ENCODE measurements around the gene C22orf39.
"Not testable (repeated sequence)": the region's sequence is repeated elsewhere in the genome, so short reads cannot be mapped to it uniquely, and the experiment has no call there.

Gene C22orf39

DNA sequence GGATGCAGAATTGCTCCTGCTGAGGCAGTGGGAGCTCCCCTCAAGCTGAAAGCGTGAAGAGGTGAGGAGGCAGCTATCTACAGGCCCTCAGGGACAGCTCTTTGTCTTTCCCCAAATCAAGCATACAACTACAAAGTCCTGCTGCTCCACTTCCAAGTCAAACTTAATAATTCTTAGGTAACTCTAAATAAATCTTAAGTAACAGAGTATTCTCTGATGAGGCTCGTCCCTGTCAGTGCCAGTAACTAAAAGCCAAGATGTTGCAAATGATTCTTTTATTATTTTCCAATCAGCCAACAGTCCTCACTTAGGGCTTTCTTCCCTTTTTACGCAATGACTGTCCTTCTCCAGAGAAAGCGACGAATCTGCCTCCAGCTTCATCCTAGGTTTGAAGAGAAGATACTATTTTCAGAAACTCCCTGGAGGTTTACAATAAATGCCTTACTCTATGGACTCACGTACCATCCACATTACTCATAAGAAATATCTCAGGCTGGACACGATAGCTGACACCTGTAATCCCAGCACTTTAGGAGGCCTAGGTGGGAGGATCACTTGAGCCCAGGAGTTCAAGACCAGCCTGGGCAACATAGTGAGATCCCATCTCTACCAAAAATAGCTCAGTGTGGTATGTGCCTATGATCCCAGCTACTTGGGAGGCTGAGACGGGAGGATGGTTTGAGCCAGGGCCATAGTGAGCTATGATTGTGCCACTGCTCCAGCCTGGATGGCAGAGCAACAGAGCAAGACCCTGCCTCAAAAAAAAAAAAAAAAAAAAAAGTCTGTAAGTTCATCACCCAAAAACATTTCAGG is 3.1 kb upstream of the C22orf39 start:
- DNase-seq = no peak

DNA sequence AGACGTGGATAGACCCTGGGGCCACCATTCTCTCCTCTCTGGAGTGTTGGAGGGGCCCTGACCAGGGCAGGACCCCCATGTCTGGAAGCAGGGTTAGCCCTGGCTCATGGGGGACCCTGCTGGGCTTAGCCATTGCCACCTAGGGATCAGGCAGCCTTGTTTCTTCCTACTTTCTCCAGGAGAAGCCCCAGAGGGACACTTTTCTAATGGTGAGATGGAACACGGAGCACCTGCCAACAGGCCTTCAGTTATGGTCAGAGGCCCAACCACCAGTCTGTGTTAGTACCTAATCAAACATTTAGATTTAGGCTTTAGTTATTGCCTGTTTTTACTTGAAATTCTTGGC is 1.9 kb upstream of the C22orf39 start:
- no peak for DNase-seq

DNA sequence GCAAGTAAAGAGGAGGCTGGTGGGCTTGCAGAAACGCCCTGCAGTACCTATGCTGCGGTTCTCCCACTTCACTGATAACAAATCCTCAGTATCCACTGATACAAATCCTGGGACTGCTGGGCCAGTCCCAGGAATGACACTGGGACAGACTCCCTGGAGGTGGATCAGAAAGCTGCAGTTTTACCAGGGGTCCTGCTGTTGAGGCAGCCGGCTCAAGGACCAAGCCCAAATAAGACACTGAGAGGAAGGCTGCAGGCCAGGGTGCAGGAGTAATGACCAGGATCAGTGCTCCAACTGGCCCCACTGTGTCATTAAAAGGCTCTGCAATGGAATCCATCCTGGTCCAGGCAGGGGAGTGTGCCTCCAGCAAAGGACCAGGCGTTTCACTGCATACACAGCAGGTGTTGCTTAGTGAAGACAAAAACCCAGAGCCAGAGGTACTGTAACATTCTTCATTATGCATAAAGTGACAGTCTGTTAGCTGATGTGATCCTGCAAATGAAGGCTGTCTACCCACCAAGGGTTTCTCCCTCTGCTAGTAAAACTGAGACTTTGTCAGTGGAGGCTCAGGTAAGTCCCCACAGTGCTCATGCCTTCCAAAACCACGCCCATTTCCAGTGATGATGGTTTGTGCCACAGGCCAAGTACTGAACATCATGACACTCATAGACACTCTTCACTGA is 1.4 kb upstream of the C22orf39 start:
- DNase-seq = no peak

DNA sequence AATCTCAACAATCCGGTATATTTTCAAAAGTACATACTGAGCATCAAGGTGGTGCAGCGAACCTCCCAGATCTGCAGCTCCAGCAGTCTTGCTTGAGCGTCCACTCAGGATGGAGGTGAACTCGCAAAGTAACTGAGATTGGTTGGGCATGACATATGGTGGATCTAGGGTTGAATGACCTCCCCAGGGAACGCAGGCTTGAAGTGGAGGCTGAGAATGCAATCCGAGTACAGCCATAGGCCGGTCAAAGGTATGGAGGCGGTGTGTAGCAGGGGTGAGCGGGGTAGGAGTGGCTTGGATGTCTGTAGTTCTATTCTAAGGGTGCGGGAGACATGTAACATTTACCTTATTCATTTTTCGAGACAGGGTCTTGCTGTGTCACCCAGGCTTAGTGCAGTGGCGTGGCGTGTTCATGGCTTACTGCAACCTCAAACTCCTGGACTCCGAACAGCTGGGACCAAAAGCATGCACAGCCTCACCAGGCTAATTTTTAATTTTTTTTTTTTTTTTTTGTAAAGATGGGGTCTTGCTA is 631 bp upstream of the C22orf39 start:
- DNase-seq = peak; percentile 70 to 83 (median 79)

DNA sequence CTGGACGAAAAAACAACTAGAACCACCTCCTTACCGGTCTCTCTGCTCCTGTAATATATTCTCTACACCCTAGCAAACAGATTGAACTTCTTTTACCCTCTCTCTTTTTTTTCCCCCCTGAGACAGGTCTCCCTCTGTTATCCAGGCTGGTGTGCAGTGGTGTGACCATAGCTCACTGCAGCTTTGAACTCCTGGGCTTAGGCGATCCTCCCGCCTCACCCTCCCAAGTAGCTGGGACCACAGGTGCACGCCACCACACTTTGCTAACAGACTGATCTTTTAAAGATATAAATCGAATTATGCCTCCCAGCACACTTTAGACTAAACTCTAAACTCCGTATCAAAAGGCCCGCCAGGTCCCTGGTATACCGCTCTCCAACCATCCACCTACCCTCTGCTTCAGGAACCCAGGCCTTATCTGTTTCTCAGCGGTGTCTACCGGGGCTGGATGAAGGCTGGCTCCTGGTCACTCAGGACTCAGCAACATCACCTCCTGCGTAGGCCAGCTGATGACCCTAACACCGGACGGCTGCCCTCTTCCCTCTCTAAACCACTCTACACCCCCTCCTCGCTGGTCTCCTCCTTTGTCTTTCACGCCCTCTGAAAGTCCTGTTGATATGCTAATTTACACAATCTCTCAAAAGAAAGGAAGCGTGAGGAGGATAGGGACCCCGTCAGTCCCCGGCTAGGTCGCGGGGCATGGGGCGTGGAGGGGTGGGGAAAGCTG is 745 bp downstream of the C22orf39 start:
- DNase-seq = no peak

DNA sequence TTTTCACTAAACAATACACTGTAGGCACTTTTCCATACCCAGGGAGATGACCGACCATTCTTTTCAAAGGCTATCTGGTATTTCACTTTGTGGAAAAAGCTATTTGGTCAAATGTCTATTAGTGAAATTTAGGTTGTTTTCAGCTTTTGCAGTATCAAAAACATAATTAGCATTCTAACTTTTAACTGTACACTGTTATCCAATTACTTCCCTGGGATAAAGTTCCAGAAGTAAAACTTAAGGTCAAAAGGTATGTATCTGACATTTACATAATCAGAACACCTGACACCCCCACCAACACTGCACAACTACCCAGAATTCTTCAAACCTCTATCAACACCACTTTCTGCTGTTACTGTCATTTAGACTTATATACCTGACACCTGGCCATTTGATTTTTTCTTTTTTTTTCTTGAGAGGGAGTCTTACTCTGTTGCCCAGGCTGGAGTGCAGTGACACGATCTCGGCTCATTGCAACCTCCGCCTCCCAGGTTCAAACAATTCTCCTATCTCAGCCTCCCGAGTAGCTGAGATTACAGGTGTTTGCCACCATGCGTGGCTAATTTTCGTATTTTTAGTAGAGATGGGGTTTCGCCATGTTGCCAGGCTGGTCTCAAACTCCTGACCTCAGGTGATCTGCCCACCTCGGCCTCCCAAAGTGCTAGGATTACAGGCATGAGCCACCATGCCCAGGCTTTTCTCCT is 2.1 kb downstream of the C22orf39 start:
- not testable (repeated sequence) for DNase-seq

DNA sequence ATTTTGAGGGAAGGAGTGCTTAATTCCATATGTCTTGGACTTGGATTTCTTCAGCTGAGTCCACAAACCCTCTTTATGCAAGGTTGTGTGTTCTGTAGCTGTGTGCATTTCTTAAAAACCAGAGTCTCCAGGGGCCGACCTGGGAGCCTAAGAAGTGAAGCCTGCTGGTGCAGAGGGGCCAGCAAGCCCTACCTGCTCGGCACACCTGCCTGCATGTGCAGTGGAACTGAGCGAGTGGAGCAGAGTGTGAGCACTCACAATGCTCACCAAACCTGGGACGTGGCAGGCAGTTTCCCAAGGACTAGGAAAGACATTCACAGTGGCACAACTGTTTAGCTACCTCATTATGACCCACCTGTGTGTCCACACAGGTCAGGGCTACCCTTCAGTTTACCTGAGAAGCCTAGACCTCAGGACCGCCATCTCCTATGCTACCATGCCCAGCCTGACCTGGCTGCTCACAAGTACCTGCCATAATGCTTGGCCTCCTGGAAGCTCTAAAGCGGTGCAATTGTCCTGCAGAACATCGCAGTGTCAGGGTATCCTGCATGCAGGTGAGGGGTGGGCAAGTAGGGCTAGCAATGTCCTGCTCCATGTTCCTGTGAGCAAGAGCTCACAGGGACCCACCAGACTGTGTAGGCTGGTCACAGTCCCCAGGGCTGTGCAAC is 3.8 kb downstream of the C22orf39 start:
- no peak for DNase-seq

DNA sequence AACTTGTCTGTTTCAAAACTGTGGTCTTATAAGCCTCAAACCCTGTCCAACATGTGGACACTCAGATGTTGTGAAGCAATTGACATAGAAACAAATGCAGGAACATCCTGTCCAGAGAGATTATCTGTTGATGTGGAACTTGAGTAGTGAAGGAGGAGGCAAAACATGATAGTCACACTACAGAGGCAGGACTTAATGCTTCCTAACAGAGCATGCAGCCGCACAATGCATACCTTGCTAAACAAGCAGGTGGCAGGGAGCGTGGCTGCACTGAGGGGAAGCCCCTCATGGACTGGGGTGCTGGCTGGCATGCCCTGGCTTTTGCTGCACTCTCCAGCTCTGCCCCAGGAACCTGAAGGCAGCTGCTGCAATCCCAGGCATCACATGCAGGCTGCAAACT is 5.3 kb downstream of the C22orf39 start:
- DNase-seq = no peak

DNA sequence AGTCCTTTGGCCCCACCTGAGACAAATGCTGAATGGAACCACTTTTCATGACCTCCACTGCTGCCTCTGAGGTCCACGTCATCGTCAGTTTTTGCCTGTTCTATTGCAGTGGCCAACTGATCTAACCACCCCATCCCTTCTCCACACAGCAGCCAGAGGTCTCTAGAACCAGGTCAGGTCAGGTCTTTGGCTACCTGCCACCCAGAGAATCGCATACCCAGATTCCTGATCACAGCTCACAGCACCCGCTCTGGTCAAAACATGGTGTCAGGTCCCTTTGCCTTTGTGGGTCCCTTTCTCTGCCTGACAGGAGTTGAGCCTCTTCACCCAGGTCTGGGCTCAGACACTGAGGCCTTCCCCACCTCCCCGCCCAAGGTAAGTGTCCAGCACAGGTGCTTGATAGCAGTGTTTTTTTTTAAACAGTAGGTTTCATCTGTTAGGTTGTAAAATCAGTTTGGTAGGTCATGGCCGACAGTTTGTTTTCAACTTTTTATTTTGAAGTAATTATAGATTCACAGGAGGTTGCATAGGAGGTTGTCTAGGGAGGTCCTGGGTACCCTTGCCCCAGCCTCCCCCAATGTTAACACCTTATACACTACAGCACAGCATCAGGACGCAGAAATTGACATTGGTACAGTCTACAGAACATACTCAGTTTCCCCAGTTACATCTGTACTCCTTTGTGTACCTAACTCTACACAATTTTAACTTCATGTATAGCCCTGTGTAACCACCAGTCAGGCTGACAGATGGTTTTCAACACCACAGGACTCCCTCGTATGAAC is 6.9 kb downstream of the C22orf39 start:
- no peak for DNase-seq

DNA sequence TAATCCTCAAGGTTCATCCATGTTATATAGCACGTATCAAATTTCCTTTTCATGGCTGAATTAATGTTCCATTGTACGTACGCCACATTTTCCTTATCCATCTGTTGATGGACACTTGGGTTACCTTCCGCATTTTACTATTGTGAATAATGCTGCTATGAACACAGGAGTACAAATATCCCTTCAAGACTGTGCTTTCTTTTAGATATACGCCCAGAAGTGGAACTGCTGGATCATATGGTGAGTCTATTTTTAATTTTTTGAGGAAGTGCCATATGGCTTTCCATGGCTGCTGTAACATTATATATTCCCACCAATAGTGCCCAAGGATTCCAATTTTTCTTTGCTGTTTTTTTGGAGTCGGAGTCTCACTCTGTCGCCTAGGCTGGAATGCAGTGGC is 9.2 kb downstream of the C22orf39 start:
- DNase-seq = peak in 1 of 3 experiments; percentile 66

DNA sequence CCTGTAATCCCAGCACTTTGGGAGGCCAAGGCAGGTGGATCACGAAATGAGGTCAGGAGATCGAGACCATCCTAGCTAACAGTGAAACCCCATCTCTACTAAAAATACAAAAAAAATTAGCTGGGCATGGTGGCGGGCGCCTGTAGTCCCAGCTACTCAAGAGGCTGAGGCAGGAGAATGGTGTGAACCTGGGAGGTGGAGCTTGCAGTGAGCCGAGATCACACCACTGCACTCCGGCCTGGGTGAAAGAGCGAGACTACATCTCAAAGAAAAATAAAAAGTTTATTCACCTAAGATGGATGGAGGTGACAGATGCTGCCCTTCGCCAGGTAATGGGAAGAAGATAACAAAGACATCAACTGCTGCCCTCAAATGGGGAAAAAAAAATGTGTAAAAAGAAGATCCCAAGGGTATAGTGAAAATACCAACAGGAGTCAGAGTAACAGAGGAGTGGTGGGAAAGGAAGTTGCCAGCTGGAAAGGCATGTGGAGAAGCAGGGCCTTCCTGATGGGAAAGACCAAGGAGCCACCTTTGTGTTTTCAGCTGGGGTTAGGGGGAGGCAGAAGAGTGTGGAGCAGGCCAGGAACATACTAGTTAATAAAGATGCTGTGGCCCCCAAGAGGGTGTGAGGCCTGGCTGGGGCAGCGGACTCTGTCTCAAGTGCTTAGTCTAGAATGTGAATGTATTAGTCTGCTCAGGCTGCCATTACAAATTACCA is 10.9 kb downstream of the C22orf39 start:
- DNase-seq = not testable (repeated sequence)

DNA sequence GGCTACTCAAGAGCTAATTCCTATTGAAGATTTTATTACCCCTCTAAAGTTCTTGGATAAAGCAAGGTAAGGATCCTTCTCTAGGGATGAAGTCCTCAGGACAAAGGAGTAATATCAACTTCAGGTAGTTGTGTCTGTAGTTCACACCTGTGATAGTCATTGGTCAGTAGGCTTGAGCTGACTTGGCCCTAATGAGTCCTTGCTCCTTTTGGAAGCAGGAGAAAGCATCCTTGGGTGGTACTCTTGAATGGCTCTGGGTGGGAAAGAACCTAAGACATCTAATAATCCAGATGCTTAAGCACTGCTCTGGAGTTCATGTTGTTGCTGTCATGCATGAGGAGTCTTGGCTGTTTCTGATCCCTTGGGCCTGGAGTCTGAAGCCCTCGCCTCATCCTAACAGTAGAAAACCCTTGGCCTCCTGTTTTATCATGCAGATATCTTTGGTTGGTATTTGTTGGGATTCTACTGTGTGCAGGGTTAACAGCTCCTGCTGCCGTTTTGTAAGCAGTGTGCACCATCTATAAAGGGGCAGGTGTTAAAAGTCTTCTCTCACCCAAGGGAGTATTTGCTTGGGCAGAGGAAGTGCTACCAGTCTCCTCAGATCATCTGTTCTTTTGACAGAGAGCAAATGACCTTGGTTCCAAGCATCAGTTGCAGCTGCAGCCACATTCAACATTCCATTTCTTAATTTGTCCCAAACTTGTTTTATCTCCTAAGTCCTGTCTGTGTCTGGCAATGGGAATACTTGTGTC is 12.5 kb downstream of the C22orf39 start:
- no peak for DNase-seq

DNA sequence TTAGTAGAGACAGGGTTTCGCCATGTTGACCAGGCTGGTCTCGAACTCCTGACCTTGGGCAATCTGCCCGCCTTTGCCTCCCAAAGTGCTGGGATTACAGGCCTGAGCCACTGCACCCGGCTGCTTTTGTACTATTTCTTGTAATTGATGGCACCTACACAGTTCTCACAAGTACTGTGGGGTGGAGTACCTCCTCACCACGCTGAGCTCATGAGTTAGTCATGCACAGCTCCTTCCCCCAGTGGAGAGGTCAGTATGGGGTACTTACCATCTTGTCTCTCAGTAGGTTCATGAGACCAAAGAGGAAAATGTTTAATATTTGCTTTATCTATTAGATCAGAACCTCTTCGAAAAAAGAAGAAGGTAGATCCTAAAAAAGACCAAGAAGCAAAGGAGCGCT is 13.1 kb downstream of the C22orf39 start:
- no peak for DNase-seq

DNA sequence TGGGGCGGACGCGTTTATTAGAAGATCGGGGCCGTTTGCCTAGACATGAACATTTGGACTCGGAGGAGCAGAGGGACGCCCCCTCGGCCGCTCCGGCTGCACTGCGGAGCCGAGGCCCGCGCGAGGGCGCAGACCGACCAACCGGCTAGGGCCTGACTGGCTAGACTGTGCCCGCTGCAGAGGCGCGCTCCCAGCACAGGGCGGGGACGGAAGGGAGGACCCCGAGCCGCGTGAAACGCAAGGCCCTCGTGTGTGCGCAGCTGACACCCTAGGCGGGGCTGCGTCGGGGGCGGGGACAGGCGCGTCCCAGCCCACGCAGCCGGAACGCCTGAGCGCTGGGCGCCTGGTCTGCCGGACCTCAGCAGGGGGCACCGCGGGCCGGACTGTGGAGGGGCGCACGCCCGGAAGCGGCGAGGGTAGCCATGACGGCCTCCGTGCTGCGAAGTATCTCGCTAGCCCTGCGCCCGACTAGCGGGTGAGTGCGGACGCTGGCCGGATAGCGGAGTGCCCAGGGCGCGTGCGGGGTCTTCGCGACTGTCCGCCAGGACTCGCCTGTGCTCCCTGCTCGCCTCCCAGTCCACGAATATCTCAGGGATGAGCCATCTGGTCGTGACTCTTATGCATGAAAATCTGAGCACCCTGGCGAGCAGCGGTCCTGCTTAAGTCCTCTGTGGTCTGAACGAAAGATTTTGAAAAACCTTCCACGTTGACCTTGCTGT is 15.2 kb downstream of the C22orf39 start, which contains the start of gene MRPL40:
Gene MRPL40, plus strand, starts transcription at position 413 of the 719 bp plus-strand sequence. Its CDS starts 10 bp downstream, at position 423.
- peak; percentile 82 to 90 (median 84) for DNase-seq

DNA sequence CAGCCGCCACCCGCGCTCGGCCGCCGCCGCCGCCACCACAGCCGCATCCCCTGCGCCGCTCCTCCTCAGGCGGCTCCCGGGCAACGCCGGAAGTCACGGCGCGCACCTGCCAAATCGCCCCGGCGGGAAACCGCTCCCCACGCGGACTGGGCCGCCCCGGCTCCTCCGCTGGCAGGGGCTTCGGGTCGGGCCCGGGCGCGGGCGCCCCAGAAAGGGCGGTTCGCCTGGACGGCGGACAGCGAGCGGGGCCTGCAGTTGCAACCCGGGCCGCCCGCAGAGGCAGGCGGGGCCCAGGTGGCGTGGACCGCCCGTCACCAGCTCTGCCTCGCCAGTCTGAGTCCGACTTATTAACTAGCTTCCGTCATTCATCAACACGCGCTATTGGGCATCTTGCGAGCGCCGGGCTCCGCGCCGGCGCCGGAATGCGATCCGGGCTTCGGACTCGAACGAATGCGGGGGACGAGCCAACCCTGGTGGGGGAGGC is 15.8 kb downstream of the C22orf39 start, which contains the start of gene HIRA:
Gene HIRA, minus strand, starts transcription at position 85 of the 484 bp plus-strand sequence. CDS start 257 bp downstream, outside the sequence.
- peak; percentile 71 to 86 (median 85) for DNase-seq

DNA sequence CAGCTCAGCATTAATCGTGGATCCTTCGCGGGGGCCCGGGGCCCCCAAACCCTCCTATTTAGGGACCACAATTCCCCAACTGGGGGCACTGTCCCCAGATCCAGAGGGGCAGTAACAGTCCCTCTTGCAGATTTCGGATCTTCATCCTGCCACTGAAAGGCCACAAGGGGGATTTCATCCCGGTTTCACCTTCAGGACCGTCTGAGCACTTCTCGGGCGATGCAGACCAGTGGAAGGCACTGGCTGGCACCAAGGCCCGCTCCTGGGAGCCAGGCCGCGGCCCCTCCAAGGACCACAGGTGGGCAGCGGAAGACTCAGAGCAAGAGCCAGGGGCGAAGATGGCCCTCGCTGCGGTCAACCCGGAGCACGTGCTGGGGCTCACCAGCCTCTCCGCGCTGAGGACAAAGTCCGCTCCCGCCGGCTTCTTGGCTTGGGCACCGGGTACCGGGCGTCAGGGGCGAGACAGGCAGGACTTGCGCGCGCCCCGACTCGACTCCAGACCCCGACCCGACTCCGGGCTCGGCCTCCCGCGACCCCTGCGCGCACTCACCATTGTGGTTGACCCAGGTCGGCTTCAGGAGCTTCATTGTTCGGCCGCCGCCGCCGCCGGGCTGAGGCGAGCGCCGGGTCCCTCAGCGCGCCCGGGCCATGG is 16.5 kb downstream of the C22orf39 start:
- peak; percentile 2 to 60 (median 40) for DNase-seq

DNA sequence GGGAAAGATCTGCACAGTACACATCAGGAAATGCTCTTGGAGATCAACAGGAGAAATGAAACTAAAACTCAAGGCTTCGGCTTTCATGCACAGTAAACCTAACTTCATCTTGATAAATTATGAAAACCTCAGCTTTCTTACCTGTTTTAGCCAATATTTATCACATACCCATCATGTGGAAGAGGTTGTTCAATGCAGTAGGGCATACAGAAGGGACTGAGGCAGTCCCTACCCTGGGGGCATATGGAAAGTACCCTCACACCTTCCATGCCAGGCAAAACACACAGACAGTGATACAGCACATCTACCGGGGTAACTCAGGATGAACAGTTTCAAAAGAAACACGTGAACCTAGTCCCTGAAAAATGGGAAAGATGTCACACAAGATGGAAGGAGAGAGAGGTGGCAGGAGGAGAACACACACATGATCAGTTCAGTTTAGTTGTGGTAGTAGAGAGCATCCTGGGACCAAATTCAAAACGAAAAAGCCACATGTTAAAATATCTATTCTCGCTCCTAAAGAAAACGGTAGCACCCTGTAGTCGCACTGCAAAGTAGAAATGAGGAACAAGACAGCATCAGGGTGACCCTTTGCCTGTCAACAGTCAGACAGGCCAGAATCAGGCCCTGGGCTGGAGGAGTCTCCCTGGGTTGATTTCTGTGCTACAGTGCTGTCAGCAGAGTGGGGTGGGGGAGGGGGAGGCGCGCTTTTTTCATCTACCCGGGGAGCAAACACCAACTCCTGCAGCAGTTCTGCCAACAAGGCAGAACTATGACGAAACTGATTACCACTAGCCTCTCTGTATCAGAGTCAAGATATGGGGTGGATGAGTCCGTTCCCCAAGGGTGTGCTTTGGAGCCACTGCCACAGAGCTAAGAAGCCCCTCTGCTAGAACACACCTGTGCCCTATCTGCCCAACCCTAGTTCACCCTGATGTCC is 17.3 kb downstream of the C22orf39 start:
- DNase-seq = peak in 2 of 3 experiments; percentile 38 to 40

Data from NCI-H1417 (cell line).